Measurements from ENCODE around the gene PTRH2.

GRCh38 chr17:59754552-59754951, 47.3 kb upstream of the PTRH2 start:
- TF ChIP-seq CTCF (IDR thresholded peaks at IDR 0.05; ENCODE audit: low read depth, low read length, poor library complexity, severe bottlenecking), result no peak
- no peak for TF ChIP-seq EZH2phosphoT487 (IDR thresholded peaks at IDR 0.05; ENCODE audit: borderline replicate concordance, low read length)

All from DOHH2 (cell line).